Dedifferentiated amniotic fluid mesenchymal stem cell (primary cell): ENCODE data around the gene TRIM2.
A peak's percentile ranks its signal among the peaks of the same experiment; 100 is the strongest.

ENCODE experiments used
- DNase-seq: peaks from one replicate; pipeline ENCODE4 v3.0.0-alpha.2; 2016; ENCODE audit errors: extremely low spot score

The TRIM2 gene

GRCh38 chr4:153332936-153333335, 128.7 kb downstream of the TRIM2 start:
- no peak for DNase-seq

- DNase-seq = no peak
These were observed 129.6 kb downstream of the TRIM2 start for GRCh38 chr4:153333874-153334273.

- DNase-seq = no peak
These were observed 131.4 kb downstream of the TRIM2 start for GRCh38 chr4:153335665-153336064.

GRCh38 chr4:153337686-153338085, 133.4 kb downstream of the TRIM2 start:
- no peak for DNase-seq

GRCh38 chr4:153341575-153342090, 137.4 kb downstream of the TRIM2 start:
- DNase-seq = no peak

GRCh38 chr4:153342751-153343552, 138.7 kb downstream of the TRIM2 start:
- no peak for DNase-seq

- peak; percentile 65 for DNase-seq
These were observed 140.1 kb downstream of the TRIM2 start, which contains the start of gene MND1 for GRCh38 chr4:153344131-153345011. MND1 (plus strand) TSS chr4:153344688; CDS start chr4:153344738, 50 bp downstream.

- DNase-seq = peak; percentile 44
These were observed 141.1 kb downstream of the TRIM2 start for GRCh38 chr4:153345012-153345981.

- no peak for DNase-seq
These were observed 141.8 kb downstream of the TRIM2 start for GRCh38 chr4:153346031-153346430.

- no peak for DNase-seq
These were observed 142.3 kb downstream of the TRIM2 start for GRCh38 chr4:153346563-153346962.

GRCh38 chr4:153347117-153347516, 142.9 kb downstream of the TRIM2 start:
- no peak for DNase-seq

- DNase-seq = no peak
These were observed 143.8 kb downstream of the TRIM2 start for GRCh38 chr4:153348006-153348405.

- DNase-seq = no peak
These were observed 145.1 kb downstream of the TRIM2 start for GRCh38 chr4:153349206-153349805.

- no peak for DNase-seq
These were observed 157.9 kb downstream of the TRIM2 start for GRCh38 chr4:153362184-153362583.

- no peak for DNase-seq
These were observed 159.8 kb downstream of the TRIM2 start for GRCh38 chr4:153364061-153364460.

- no peak for DNase-seq
These were observed 160.8 kb downstream of the TRIM2 start for GRCh38 chr4:153365003-153365402.

GRCh38 chr4:153366486-153366885, 162.2 kb downstream of the TRIM2 start:
- no peak for DNase-seq

GRCh38 chr4:153367092-153367491, 162.8 kb downstream of the TRIM2 start:
- no peak for DNase-seq

- DNase-seq = no peak
These were observed 164.8 kb downstream of the TRIM2 start for GRCh38 chr4:153369021-153369420.

- no peak for DNase-seq
These were observed 167.5 kb downstream of the TRIM2 start for GRCh38 chr4:153371701-153372234.
